ENCODE results near the gene DHRS3.
"Not testable (repeated sequence)": the region's sequence is repeated elsewhere in the genome, so short reads cannot be mapped to it uniquely, and the experiment has no call there.

Gene DHRS3

DNA sequence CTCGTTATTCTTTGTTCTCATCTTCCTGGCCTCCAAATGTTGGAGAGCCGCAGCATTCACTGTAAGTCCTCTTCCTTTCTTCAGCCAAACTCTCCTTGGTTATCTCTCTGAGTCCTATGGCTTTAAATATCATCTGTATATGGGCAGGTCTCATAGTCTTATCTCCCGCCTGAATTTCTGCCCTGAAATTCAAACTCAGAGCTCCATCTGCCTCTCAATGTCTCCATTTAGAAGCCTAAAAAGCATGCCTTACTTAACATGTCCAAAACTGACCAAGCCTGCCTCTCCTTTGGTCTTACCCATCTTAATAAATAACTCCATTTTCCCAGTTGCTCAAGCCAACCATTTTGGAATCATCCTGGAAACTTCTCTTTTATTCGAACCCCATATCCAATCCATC is 80.7 kb downstream of the DHRS3 start:
- no peak for DNase-seq

DNA sequence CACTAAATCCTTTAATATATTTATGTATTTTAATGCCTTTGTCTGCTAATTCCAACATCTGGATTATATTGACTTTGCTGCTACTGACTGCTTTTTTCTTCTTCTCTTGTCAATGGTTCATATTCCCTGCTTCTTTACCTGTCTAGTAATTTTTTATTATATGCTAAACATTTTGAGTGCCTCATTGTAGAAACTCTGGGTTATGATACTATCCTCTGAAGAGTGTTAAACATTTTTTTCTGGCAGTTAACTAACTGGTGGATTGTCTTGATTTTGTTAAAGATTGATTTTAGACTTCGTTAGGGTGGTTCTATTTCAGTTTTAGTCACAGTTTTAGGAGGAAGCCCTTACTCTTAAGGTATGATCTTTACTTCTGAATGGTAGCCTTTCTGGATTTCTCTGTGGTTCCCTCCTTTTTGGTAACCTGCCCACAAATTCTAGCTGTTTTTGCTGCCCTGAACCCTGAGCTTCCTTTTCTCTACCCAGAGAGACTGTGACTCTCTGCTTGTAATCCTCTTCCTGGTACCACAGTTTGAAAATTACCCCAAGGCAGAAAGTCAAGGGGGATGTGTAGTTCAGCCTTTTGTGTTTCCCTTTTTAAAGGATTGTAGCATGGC is 81.9 kb downstream of the DHRS3 start:
- DNase-seq, result no peak

DNA sequence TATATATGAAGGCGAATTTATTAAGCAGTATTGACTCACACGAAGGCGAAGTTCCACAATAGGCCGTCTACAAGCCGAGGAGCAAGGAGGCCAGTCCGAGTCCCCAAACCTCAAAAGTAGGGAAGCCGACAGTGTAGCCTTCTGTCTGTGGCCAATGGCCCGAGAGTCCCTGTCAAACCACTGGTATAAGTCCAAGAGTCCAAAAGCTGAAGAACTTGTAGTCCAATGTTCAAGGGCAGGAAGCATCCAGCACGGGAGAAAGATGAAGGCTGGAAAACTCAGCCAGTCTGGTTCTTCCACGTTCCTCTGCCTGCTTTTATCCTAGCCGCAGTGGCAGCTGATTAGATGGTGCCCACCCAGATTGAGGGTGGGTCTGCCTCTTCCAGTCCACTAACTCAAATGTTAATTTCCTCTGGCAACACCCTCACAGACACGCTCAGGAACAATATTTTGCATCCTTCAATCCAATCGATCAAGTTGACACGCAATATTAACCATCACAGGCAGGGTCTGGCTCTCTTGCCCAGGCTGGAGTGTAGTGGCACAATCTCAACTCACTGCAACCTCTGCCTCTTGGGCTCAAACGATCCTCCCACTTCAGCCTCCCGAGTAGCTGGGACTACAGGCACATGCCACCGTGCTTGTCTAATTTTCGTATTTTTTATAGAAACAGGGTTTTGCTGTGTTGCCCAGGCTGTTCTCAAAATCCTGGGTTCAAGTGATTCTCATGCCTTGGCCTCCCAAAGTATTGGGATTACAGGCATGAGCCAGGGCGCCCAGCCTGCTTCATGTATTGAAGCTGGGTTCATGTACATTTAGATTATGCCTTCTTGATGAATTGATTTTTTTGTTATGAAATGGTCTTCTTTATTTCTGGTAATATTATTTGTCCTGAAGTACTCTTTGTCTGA is 85.3 kb downstream of the DHRS3 start:
- DNase-seq, result no peak

DNA sequence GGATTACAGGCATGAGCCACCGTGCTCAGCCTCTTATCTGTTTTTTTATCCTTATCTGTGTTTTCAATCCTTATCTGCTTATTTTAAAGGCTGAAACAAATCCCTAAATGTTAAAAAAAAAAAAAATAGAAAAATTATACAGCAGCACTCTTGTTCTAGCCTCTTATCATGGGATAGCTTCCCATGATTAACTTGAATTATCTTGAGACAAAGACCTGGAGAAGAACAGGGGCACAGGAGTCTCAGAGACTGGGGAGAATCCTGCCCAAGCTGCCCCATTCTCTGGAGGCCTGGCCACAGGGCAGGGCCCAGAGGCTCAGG is 86.9 kb downstream of the DHRS3 start:
- no peak for DNase-seq

DNA sequence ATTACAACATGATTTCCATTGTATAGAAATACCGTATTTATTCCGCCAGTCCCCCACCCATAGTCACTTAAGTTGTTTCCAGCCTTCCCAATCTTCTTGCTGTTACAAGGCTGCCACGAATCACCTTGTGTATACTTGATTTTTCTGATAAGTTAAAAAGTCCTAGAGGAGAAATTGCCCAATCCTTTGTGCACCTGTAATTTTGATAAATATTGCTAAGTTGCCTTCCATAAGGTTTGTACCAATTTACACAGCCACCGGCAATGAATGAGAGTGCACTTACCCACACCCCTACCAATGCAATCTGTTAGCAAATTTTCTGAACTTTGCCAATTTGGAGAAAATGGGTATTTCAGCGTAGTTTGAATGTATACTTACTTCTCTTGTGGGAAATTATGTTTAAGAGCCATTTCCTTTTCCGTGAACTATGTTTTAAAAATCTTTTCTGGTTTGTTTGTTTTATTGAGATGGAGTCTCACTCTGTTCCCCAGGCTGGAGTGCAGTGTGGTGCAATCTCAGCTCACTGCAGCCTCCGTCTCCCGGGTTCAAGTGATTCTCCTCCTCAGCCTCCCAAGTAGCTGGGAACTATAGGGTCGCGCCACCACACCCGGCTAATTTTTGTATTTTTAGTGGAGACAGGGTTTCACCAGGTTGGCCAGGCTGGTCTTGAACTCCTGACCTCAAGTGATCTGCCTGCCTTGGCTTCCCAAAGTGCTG is 87.4 kb downstream of the DHRS3 start:
- no peak for DNase-seq

DNA sequence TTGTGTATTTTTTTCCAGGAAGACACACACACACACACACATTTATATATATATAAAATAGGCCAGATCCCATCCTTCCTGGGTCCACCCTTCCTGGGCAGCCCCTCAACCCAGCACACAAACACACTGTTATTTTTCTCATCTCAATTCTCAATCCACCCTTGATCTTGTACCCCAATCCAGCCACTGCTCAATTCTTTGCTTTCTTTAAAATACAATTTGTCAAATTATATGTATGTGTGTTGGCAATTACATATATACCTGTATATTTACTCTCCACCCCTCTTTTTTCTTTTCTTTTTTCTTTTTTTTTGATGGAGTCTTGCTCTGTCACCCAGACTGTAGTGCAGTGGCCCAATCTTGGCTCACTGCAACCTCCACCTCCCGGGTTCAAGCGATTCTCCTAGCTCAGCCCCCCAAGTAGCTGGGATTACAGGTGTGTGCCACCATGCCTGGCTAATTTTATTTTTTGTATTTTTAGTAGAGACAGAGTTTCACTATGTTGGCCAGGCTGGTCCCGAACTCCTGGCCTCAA is 88.3 kb downstream of the DHRS3 start:
- DNase-seq, result no peak

DNA sequence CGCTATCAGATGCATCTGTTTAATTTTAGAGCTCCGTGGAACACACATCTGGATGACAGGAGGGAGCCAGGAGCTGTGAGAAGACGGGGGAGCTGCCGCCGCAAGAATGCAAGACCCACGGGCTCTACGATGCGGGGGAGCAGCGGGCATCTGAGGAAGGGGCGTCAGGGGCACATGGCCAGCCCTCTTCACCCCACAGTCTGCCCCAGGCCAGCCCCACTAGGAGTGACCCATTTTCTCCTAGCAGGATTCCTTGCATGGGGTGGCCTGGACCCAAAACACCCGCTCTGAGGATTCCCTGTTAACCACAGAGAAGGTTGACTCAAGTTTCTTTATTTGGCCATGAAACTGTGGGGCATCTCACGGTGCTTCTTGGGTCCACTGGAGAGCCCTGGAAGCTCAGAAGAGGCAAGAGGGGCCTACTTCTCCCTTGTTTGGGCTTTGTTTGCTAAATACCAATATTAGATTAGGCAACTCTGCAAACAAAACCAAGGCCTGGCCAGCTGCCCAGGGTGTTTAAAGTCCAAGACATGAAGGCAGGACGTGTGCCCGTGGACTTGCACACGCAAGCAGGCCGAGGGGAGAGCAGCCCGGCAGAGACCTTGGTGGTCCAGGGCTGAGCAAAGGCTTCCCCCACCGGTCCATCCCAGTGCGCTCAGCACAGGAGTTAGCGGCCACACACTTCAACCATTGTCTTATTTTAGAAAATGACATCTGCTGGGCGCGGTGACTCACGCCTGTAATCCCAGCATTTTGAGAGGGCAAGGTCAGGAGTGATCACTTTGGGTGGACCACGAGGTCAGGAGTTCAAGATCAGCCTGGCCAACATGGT is 89.8 kb downstream of the DHRS3 start:
- no peak for DNase-seq

DNA sequence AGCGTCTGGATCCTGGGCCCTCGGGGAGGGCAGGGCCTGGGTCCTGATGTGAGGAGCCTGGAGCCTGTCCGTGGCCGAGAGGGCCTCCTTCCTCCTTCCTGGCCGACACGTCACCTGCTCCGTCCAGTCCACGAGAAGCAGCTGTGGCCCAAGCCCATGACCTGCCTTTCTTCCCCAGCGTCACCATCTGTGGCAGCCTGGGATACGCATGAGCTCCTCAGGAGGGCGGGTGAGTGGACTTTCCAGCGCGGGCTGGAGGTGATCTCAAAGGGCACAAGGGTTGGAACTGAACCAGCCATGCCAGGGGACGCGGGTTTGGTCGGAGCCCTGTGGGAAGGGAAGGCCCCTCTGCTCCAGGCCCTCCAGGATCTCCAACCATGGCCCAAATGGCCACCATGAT is 90.4 kb downstream of the DHRS3 start:
- no peak for DNase-seq

DNA sequence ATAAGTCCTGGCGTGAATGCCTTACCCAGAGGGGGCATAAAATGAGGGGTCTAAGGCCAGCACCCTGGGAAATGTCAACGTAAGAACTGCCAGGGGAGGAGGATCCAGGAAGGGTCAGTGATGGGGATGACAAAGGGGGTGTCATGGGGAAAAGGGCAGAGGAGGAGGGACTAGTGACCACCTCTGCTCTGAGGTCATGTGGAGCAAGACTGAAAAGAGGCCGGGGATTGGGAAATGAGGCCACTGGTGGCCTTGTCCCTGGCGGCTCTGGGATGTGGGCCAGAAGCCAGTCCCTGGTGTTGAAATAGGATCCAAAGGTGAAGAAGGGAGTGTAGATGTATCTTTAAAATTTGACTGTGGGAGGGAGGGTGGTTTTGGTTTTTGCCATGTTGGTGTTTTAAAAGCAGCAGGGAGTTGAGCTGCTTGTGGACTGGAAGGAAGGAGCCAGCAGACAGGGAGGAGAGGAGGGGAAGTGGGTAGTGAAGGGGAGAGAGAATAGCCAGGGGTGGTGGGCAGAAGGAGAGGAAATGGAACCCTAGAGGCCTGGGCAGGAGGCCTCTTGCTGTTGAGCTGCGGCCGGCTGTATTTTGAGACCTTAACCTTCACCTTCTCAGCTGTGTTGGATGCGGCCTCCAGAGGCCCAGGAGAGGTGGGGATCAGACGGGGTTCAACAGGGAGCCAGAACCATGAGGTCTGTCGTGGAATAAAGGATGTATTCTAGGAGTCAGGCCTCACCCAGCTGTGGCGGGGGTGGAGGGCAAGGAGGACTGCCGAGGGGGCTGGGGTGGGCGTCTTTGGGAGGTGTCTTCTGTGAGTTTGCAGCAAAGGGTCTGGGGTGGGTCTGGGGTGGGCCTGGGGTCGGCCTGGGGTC is 92.5 kb downstream of the DHRS3 start:
- DNase-seq, result no peak

DNA sequence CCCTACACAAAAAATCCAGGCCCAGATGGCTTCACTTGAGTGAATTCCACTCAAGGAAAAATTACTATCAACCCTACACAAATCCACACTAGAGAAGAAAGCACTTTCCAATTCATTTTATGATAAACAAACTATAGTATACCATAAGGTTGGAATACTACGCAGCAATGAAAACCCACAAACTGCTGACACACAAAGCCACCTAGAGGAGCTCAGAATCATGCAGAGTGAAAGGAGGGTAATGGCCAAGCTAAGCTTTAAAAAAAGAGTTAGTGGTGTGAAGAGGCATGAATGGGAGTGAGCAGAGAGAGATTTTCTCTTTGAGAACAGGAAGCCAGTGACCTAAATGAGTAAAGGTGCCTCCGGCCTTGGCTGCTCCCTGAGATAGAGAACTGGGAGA is 93.7 kb downstream of the DHRS3 start:
- no peak for DNase-seq

DNA sequence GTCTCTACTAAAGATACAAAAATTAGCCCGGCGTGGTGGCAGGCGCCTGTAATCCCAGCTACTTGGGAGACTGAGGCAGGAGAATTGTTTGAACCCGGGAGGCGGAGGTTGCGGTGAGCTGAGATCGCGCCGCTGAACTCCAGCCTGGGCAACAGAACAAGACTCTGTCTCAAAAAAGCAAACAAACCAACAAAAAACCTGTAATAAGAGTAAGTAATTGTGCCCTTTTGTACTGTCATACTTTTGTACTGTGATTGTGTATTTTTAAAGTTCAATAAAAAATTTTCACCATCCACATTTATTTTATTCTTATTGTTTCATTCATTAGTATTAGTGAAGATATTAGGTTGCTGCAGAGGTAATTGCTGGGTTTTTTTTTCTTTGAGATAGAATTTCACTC is 95.2 kb downstream of the DHRS3 start:
- DNase-seq, result not testable (repeated sequence)

DNA sequence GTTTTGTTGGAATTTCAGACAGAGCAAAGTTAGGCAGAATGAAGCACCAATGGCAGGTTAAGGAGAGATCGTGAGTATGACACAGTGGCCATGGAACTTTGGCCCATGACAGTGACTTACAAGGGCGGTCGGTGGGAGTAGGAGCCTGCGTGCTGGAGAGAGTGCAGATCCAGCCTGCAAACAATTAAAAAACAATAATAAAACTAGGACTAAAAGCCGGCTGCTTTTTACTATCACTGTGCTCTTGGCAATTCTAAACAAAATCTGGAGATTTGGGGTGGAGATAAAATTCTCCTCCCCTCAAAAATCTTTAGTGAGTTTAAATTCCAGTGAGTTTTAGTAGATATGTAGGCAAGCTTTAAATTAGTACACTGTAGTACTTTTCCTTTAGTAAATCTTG is 96.9 kb downstream of the DHRS3 start:
- DNase-seq, result no peak

DNA sequence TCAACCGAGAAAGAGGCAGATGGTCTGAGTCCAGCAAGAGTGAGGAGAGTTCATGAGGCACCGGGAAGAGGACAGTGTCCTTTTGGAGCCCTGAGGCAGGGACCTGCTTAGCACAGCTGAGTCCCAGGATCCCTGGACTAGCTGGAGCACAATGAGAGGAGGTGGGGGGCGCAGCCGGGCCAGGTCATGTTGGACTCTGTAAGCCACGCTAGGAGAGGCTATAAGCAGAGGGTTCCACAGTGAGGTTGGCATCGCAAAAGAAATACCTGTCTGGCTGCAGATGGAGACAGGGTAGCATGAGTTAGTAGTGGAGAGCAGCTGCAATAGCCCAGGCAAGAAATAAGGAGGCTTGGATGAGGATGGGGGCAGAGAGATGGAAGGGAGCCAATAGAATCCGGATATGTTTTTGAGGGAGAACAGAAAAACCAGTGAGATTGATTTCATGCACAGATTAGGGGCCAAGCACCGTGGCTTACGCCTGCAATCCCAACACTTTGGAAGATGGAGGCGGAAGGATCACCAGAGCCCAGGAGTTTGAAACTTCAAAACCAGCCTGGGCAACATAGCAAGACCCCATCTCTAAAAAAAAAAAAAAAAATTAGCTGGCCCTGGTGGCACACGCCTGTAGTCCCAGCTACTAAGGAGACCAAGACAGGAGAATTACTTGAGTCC is 98.2 kb downstream of the DHRS3 start:
- DNase-seq, result no peak

DNA sequence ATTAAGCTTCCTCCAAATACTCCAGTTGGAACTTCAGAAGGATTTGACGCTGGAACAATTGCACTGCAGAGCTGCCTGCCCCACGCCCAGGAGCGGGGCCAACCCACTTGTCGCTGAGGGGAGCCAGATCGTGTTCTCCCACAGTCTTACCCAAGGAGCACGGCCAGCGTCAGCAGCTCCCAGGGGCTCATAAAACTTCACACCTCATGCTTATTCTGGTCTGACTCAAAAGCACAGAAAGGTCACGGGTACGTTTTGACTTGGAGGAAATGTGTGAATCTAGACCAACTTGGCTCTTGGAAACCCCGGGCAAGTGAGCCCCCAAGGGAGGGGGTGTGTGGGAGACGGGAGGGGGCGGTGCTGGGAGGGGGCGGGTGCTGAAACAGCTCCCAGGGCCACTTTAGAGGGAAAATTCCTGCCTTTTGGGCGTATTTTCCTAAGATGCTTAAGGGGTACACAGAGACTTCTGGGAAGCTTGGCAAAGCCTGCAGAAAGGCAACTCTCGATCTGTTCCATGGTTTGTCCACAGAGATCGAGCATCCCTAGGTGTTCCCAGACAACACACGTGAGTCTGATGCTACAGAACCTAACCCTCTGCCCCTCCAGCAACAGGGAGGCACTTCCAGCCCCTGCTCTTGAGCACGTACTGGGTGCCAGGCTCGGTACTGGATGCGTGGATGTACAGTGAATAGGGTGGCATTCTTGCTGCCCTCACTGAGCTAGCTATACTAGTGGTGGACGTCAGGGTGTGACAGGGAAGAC is 98.9 kb downstream of the DHRS3 start:
- no peak for DNase-seq

All from T-helper 9 cell (primary cell).